Activated T-cell treated with anti-CD3 and anti-CD28 coated beads, Interleukin-2, amount 50 U/mL, for 72 hours (primary cell): ENCODE results near the gene EVL. TPM values are rescaled to one million over a fixed set of nuclear protein-coding genes. Genes with fewer than 3 reads are reported as not detected.

Experiments
- ATAC-seq, 2 donors: fragments of 150-1000 bp; cut with Tn5 transposase; replicated peaks in 1 of 2; 2 replicates each; pipeline ENCODE4 v1.10.0; 2021; ENCODE audit warnings: moderate library complexity in 2 of 2, mild to moderate bottlenecking in 1 of 2
- DNase-seq, 2 donors: peaks; one replicate each; pipeline ENCODE4 v3.0.0; 2021 to 2022; ENCODE audit warnings: mixed read lengths in 1 of 2
- H3K27ac Mint-ChIP-seq: one replicate; pipeline ENCODE4 v1.8.0; 2022; ENCODE audit warnings: mild to moderate bottlenecking, moderate library complexity, mixed read lengths
- H3K27me3 Mint-ChIP-seq: one replicate; pipeline ENCODE4 v1.8.0; 2022; ENCODE audit warnings: low read depth, mixed read lengths
- H3K36me3 Mint-ChIP-seq, 2 donors: one replicate each; pipeline ENCODE4 v1.8.0; 2022; ENCODE audit warnings: mixed read lengths in 2 of 2, mild to moderate bottlenecking in 1 of 2; ENCODE audit not compliant: insufficient read depth in 2 of 2
- H3K4me1 Mint-ChIP-seq: one replicate; pipeline ENCODE4 v1.8.0; 2022; ENCODE audit warnings: low read depth, mixed read lengths
- H3K4me3 Mint-ChIP-seq, 2 donors: one replicate each; pipeline ENCODE4 v1.8.0; 2022; ENCODE audit warnings: mild to moderate bottlenecking in 2 of 2, mixed read lengths in 2 of 2, moderate library complexity in 2 of 2
- H3K9me3 Mint-ChIP-seq, 2 donors: one replicate each; pipeline ENCODE4 v1.8.0; 2022; ENCODE audit warnings: mixed read lengths in 2 of 2
- total RNA-seq, 2 donors: library from RNA; stranded (reverse); gene quantifications; one replicate each; pipeline ENCODE4 v1.2.3, GENCODE V29; 2022

Gene EVL
- total RNA-seq, 2 donors from 2014 or later = 279 to 343 TPM

GRCh38 chr14:100074431-100075100 lies 9.3 kb downstream of the EVL start:
- peaks cover 4 to 27% of the 10 kb centered on the region in 2 donors for H3K36me3 Mint-ChIP-seq
- H3K27ac Mint-ChIP-seq = peak overlapping the region; percentile 95
- DNase-seq (no peak), ATAC-seq (no peak)
- no peaks in the 10 kb centered on the region for H3K27me3 Mint-ChIP-seq
- peaks cover 97% of the 10 kb centered on the region for H3K4me1 Mint-ChIP-seq
- no peaks in the 10 kb centered on the region for H3K9me3 Mint-ChIP-seq
- H3K4me3 Mint-ChIP-seq = peak overlapping the region; percentile 77 to 90

- H3K27ac Mint-ChIP-seq = peak overlapping the region; percentile 95
- H3K36me3 Mint-ChIP-seq = peaks cover 4 to 22% of the 10 kb centered on the region in 2 donors
- peaks cover 97% of the 10 kb centered on the region for H3K4me1 Mint-ChIP-seq
- DNase-seq = no peak
- no peaks in the 10 kb centered on the region for H3K27me3 Mint-ChIP-seq
- peak overlapping the region; percentile 77 to 90 for H3K4me3 Mint-ChIP-seq
- no peaks in the 10 kb centered on the region for H3K9me3 Mint-ChIP-seq
- no peak for ATAC-seq
Observed at GRCh38 chr14:100075681-100076080, 10.5 kb downstream of the EVL start.

GRCh38 chr14:100076133-100076532 lies 10.9 kb downstream of the EVL start:
- Mint-ChIP-seq H3K27ac (peak overlapping the region; percentile 95), H3K4me3 (peak overlapping the region; percentile 77 to 90), H3K4me1 (peaks cover 97% of the 10 kb centered on the region), H3K36me3 (peaks cover 4 to 18% of the 10 kb centered on the region in 2 donors), H3K27me3 (no peaks in the 10 kb centered on the region), H3K9me3 (no peaks in the 10 kb centered on the region)
- ATAC-seq = peak; percentile 43 to 47
- peak; percentile 60 to 61 for DNase-seq

GRCh38 chr14:100076606-100077005 lies 11.4 kb downstream of the EVL start:
- Mint-ChIP-seq H3K27ac (peak overlapping the region; percentile 95), H3K36me3 (peaks cover 4 to 18% of the 10 kb centered on the region in 2 donors), H3K9me3 (no peaks in the 10 kb centered on the region), H3K4me3 (peak overlapping the region; percentile 77 to 90), H3K4me1 (peaks cover 97% of the 10 kb centered on the region), H3K27me3 (no peaks in the 10 kb centered on the region)
- no peak for ATAC-seq
- no peak for DNase-seq

- Mint-ChIP-seq H3K27ac (peak overlapping the region; percentile 95), H3K9me3 (no peaks in the 10 kb centered on the region), H3K36me3 (peaks cover 4 to 21% of the 10 kb centered on the region in 2 donors), H3K27me3 (no peaks in the 10 kb centered on the region), H3K4me3 (peak overlapping the region; percentile 77 to 90), H3K4me1 (peaks cover 98% of the 10 kb centered on the region)
- ATAC-seq (no peak), DNase-seq (no peak)
Observed at GRCh38 chr14:100077441-100077840, 12.2 kb downstream of the EVL start.

GRCh38 chr14:100078216-100078803 lies 13.1 kb downstream of the EVL start:
- no peak for DNase-seq
- H3K27ac Mint-ChIP-seq = peak overlapping the region; percentile 95
- H3K9me3 Mint-ChIP-seq = no peaks in the 10 kb centered on the region
- H3K36me3 Mint-ChIP-seq = peaks cover 0 to 22% of the 10 kb centered on the region in 2 donors
- H3K4me1 Mint-ChIP-seq = peaks cover 98% of the 10 kb centered on the region
- ATAC-seq = no peak
- no peaks in the 10 kb centered on the region for H3K27me3 Mint-ChIP-seq
- peak overlapping the region; percentile 77 to 90 for H3K4me3 Mint-ChIP-seq

GRCh38 chr14:100078997-100079725 lies 13.9 kb downstream of the EVL start:
- Mint-ChIP-seq H3K4me3 (peak overlapping the region; percentile 77 to 90), H3K9me3 (no peaks in the 10 kb centered on the region), H3K27me3 (no peaks in the 10 kb centered on the region), H3K27ac (peak overlapping the region; percentile 95), H3K36me3 (peaks cover 0 to 20% of the 10 kb centered on the region in 2 donors), H3K4me1 (peaks cover 100% of the 10 kb centered on the region)
- ATAC-seq (peak; percentile 75 to 84), DNase-seq (peak; percentile 77 to 85)

GRCh38 chr14:100079726-100080005 lies 14.4 kb downstream of the EVL start:
- no peak for DNase-seq
- Mint-ChIP-seq H3K27me3 (no peaks in the 10 kb centered on the region), H3K4me3 (peak overlapping the region; percentile 77 to 90), H3K9me3 (no peaks in the 10 kb centered on the region), H3K27ac (peak overlapping the region; percentile 95), H3K4me1 (peaks cover 100% of the 10 kb centered on the region), H3K36me3 (peaks cover under 1 to 22% of the 10 kb centered on the region in 2 donors)
- ATAC-seq = no peak

GRCh38 chr14:100080206-100080605 lies 15.0 kb downstream of the EVL start:
- H3K9me3 Mint-ChIP-seq = no peaks in the 10 kb centered on the region
- ATAC-seq (no peak), DNase-seq (no peak)
- peaks cover 100% of the 10 kb centered on the region for H3K4me1 Mint-ChIP-seq
- H3K27ac Mint-ChIP-seq = peak overlapping the region; percentile 39
- H3K27me3 Mint-ChIP-seq = no peaks in the 10 kb centered on the region
- peak overlapping the region; percentile 77 to 90 for H3K4me3 Mint-ChIP-seq
- peaks cover 2 to 24% of the 10 kb centered on the region in 2 donors for H3K36me3 Mint-ChIP-seq

- ATAC-seq = peak; percentile 24 to 32
Observed at GRCh38 chr14:100081997-100082625, 16.9 kb downstream of the EVL start.

GRCh38 chr14:100082723-100083122 lies 17.5 kb downstream of the EVL start:
- ATAC-seq = no peak
- H3K4me3 Mint-ChIP-seq = peak overlapping the region; percentile 79 to 80
- peaks cover 98% of the 10 kb centered on the region for H3K4me1 Mint-ChIP-seq
- H3K27ac Mint-ChIP-seq = peak overlapping the region; percentile 98
- peaks cover 12 to 45% of the 10 kb centered on the region in 2 donors for H3K36me3 Mint-ChIP-seq
- no peak for DNase-seq
- no peaks in the 10 kb centered on the region for H3K9me3 Mint-ChIP-seq
- no peaks in the 10 kb centered on the region for H3K27me3 Mint-ChIP-seq

More at GRCh38 chr14:100081997-100082625, 16.9 kb downstream of the EVL start:
- H3K27me3 Mint-ChIP-seq = no peaks in the 10 kb centered on the region
- DNase-seq = no peak
- H3K36me3 Mint-ChIP-seq = peaks cover 10 to 40% of the 10 kb centered on the region in 2 donors
- peaks cover 98% of the 10 kb centered on the region for H3K4me1 Mint-ChIP-seq
- H3K9me3 Mint-ChIP-seq = no peaks in the 10 kb centered on the region
- H3K4me3 Mint-ChIP-seq = peak overlapping the region; percentile 79 to 80
- H3K27ac Mint-ChIP-seq = peak overlapping the region; percentile 98

GRCh38 chr14:100083706-100084105 lies 18.5 kb downstream of the EVL start:
- peak in 1 of 2 donors; percentile 19 for ATAC-seq
- Mint-ChIP-seq H3K4me3 (peak overlapping the region; percentile 79 to 80), H3K27me3 (no peaks in the 10 kb centered on the region), H3K36me3 (peaks cover 14 to 47% of the 10 kb centered on the region in 2 donors), H3K27ac (peak overlapping the region; percentile 98), H3K4me1 (peaks cover 98% of the 10 kb centered on the region), H3K9me3 (no peaks in the 10 kb centered on the region)
- DNase-seq = no peak

- H3K4me1 Mint-ChIP-seq = peaks cover 98% of the 10 kb centered on the region
- peak overlapping the region; percentile 98 for H3K27ac Mint-ChIP-seq
- DNase-seq = no peak
- H3K36me3 Mint-ChIP-seq = peaks cover 16 to 50% of the 10 kb centered on the region in 2 donors
- H3K4me3 Mint-ChIP-seq = peak overlapping the region; percentile 79 to 80
- H3K27me3 Mint-ChIP-seq = no peaks in the 10 kb centered on the region
- H3K9me3 Mint-ChIP-seq = no peaks in the 10 kb centered on the region
- ATAC-seq = no peak
Observed at GRCh38 chr14:100084591-100084990, 19.4 kb downstream of the EVL start.
